EL (cell line): ENCODE measurements around the gene PIK3R3.
"Not testable (repeated sequence)": the region's sequence is repeated elsewhere in the genome, so short reads cannot be mapped to it uniquely, and the experiment has no call there.

Source experiments
- DNase-seq: peaks from one replicate; pipeline ENCODE4 v3.0.0-alpha.2; 2016

Gene PIK3R3

GRCh38 chr1:46062651-46063319 lies 69.6 kb downstream of the PIK3R3 start:
- DNase-seq: peak; percentile 28

- no peak for DNase-seq
Observed at GRCh38 chr1:46061146-46061545, 71.3 kb downstream of the PIK3R3 start.

- no peak for DNase-seq
Observed at GRCh38 chr1:46058936-46059335, 73.5 kb downstream of the PIK3R3 start.

- DNase-seq: no peak
Observed at GRCh38 chr1:46057781-46058180, 74.6 kb downstream of the PIK3R3 start.

- DNase-seq: not testable (repeated sequence)
Observed at GRCh38 chr1:46057215-46057614, 75.2 kb downstream of the PIK3R3 start.

GRCh38 chr1:46056325-46056724 lies 76.1 kb downstream of the PIK3R3 start:
- no peak for DNase-seq

GRCh38 chr1:46053734-46054133 lies 78.7 kb downstream of the PIK3R3 start:
- no peak for DNase-seq

GRCh38 chr1:46044116-46044515 lies 88.3 kb downstream of the PIK3R3 start:
- DNase-seq: no peak

- DNase-seq: no peak
Observed at GRCh38 chr1:46043458-46044017, 88.9 kb downstream of the PIK3R3 start.

- no peak for DNase-seq
Observed at GRCh38 chr1:46041974-46042373, 90.5 kb downstream of the PIK3R3 start.

- no peak for DNase-seq
Observed at GRCh38 chr1:46041551-46041950, 90.9 kb downstream of the PIK3R3 start.

GRCh38 chr1:46039571-46040052 lies 92.8 kb downstream of the PIK3R3 start:
- DNase-seq: no peak

GRCh38 chr1:46036894-46037839 lies 95.3 kb downstream of the PIK3R3 start:
- DNase-seq: peak; percentile 77

- no peak for DNase-seq
Observed at GRCh38 chr1:46034601-46035516, 97.6 kb downstream of the PIK3R3 start.

GRCh38 chr1:46030876-46031660 lies 101.4 kb downstream of the PIK3R3 start:
- peak; percentile 46 for DNase-seq

GRCh38 chr1:46030074-46030870 lies 102.2 kb downstream of the PIK3R3 start:
- DNase-seq: no peak

- no peak for DNase-seq
Observed at GRCh38 chr1:46027788-46028573, 104.4 kb downstream of the PIK3R3 start.

GRCh38 chr1:46026531-46026930 lies 105.9 kb downstream of the PIK3R3 start:
- no peak for DNase-seq

GRCh38 chr1:46021046-46021996 lies 111.1 kb downstream of the PIK3R3 start:
- DNase-seq: no peak
